OCI-LY3 (cell line): ENCODE measurements around the gene NDUFB1.

Experiments used
- H2AFZ ChIP-seq: fragments of 200-600, 300-600 bp; shearing (Covaris generic); 2 replicates; pipeline ENCODE4 v1.6.0; 2014; ENCODE audit warnings: antibody characterized with exemption, low read depth, low read length
- H3K27ac ChIP-seq: fragments of 200-600, 300-600 bp; sonication (generic); 2 replicates; pipeline ENCODE4 v1.5.1; 2014; ENCODE audit warnings: mild to moderate bottlenecking, low read length, moderate library complexity, mixed read lengths
- H3K27me3 ChIP-seq: fragments of 200-600, 300-600 bp; sonication (generic); 2 replicates; pipeline ENCODE4 v1.6.1; 2014; ENCODE audit warnings: low read depth, low read length, mixed read lengths
- H3K36me3 ChIP-seq: fragments of 200-600, 300-600 bp; sonication (generic); replicated peaks from 2 replicates; pipeline ENCODE3; 2014; ENCODE audit warnings: low read depth, low read length, mixed read lengths
- H3K4me1 ChIP-seq: fragments of 300-600, 200-600 bp; sonication (generic); 2 replicates; pipeline ENCODE4 v1.6.1; 2014; ENCODE audit warnings: low read length, mixed read lengths
- H3K4me2 ChIP-seq: fragments of 200-600, 300-600 bp; sonication (generic); 2 replicates; pipeline ENCODE4 v1.6.1; 2014; ENCODE audit warnings: low read length, mixed read lengths
- H3K4me3 ChIP-seq: fragments of 300-600, 200-600 bp; sonication (generic); 2 replicates; pipeline ENCODE4 v1.5.1; 2014; ENCODE audit warnings: antibody characterized with exemption, mild to moderate bottlenecking, low read length, moderate library complexity
- H3K79me2 ChIP-seq: fragments of 300-600, 200-600 bp; shearing (Covaris generic); 2 replicates; pipeline ENCODE4 v1.6.1; 2014; ENCODE audit warnings: mild to moderate bottlenecking, low read length, mixed read lengths
- H3K9ac ChIP-seq: fragments of 300-600, 200-600 bp; shearing (Covaris generic); 2 replicates; pipeline ENCODE4 v1.6.0; 2014; ENCODE audit warnings: mild to moderate bottlenecking, low read length, moderate library complexity
- H3K9me3 ChIP-seq: fragments of 200-600, 300-600 bp; shearing (Covaris generic); 2 replicates; pipeline ENCODE4 v1.6.1; 2014; ENCODE audit warnings: low read length, mixed read lengths; ENCODE audit not compliant: insufficient read depth
- H4K20me1 ChIP-seq: fragments of 200-600, 300-600 bp; sonication (generic); 2 replicates; pipeline ENCODE4 v1.6.1; 2016; ENCODE audit warnings: low read length, mixed read lengths; ENCODE audit not compliant: insufficient read depth
- EZH2phosphoT487 ChIP-seq: fragments of 200-600 bp; shearing (Covaris generic); IDR thresholded peaks from 2 replicates; pipeline ENCODE4 v1.6.1; 2018; ENCODE audit warnings: antibody characterized with exemption, mixed run types, low read depth
- TF ChIP-seq, protein P1 (sequence below): fragments of 200-600, 300-600 bp; sonication (generic); IDR thresholded peaks from 2 replicates; pipeline ENCODE4 v1.5.1; 2014; ENCODE audit warnings: antibody characterized with exemption, low read length, low read depth

NDUFB1 gene

DNA sequence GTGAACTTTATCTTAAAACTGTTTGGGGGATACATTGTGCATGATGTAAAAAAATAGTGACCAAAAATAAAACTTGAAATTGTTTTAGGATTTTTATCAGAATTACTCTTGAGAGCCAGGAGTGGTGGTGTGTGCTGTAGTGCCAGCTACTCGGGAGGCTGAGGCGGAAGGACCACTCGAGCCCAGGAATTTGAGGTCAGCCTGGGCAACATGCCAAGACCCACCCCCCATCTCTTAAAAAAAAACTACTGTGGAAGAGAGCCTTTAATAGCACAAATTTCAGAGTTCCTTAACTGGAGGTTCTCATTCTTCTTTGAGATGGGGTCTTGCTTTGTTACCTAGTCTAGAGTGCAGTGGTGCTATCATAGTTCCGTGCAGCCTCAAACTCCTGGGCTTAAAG is 21.8 kb upstream of the NDUFB1 start:
- no peaks in the 10 kb centered on the region for H3K4me1 ChIP-seq
- H2AFZ ChIP-seq = no peak overlapping the region
- no peak overlapping the region for H3K27ac ChIP-seq
- no peaks in the 10 kb centered on the region for H3K27me3 ChIP-seq
- H3K9me3 ChIP-seq = no peaks in the 10 kb centered on the region
- no peak overlapping the region for H3K4me2 ChIP-seq
- H3K4me3 ChIP-seq = no peak overlapping the region
- TF ChIP-seq, protein P1, sequence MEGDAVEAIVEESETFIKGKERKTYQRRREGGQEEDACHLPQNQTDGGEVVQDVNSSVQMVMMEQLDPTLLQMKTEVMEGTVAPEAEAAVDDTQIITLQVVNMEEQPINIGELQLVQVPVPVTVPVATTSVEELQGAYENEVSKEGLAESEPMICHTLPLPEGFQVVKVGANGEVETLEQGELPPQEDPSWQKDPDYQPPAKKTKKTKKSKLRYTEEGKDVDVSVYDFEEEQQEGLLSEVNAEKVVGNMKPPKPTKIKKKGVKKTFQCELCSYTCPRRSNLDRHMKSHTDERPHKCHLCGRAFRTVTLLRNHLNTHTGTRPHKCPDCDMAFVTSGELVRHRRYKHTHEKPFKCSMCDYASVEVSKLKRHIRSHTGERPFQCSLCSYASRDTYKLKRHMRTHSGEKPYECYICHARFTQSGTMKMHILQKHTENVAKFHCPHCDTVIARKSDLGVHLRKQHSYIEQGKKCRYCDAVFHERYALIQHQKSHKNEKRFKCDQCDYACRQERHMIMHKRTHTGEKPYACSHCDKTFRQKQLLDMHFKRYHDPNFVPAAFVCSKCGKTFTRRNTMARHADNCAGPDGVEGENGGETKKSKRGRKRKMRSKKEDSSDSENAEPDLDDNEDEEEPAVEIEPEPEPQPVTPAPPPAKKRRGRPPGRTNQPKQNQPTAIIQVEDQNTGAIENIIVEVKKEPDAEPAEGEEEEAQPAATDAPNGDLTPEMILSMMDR = no peak
- no peak for TF ChIP-seq EZH2phosphoT487
- no peak overlapping the region for H3K9ac ChIP-seq
- 0 out of 2 replicates have a peak, but pooled peaks cover 4% of the 10 kb centered on the region for H3K79me2 ChIP-seq
- H3K36me3 ChIP-seq = peaks cover 63% of the 10 kb centered on the region
- no peaks in the 10 kb centered on the region for H4K20me1 ChIP-seq

DNA sequence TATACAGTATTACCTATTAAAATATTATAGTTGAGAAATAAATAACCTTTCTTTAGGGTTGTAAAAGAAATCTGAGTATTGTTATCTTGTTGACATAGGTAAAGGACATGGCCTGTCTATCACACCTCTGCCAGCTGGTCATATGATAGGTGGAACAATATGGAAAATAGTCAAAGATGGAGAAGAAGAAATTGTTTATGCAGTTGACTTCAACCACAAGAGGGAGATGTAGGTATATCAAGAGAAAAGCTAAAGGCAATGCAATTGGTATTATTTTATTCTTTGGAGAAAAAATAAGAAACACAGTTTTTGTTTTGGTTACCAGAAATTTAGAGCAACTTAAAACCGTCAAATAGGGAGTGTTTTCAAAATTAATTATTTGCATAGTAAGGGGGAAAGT is 13.8 kb upstream of the NDUFB1 start:
- Histone ChIP-seq H3K9me3 (no peaks in the 10 kb centered on the region), H2AFZ (no peak overlapping the region), H3K27ac (no peak overlapping the region), H3K9ac (no peak overlapping the region), H3K79me2 (0 out of 2 replicates have a peak, but pooled peaks cover under 1% of the 10 kb centered on the region), H3K4me2 (no peak overlapping the region), H3K27me3 (no peaks in the 10 kb centered on the region), H3K4me1 (no peaks in the 10 kb centered on the region), H4K20me1 (no peaks in the 10 kb centered on the region), H3K36me3 (peaks cover 55% of the 10 kb centered on the region), H3K4me3 (no peak overlapping the region)
- no peak for TF ChIP-seq EZH2phosphoT487
- TF ChIP-seq, protein P1 = peak; percentile 70

DNA sequence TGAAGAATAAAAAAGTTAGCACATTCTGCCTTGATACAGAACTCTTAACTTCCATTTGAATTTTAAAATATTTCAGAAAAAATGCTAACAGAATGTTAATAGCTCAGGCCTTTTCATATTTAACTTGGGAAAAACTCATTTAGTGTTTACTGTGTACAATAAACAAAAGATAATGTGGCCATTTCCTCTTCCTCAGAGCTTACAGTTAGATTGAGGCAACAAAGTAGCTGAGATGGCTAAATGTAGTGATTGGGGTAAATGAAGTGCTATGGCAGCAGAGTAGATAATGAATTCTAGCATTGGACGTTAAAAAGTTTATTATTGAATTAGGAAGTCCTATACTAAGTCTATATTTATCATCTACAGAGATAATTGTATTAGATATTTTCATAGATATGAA is 12.9 kb upstream of the NDUFB1 start:
- Histone ChIP-seq H3K27ac (no peak overlapping the region), H3K79me2 (peaks cover 3% of the 10 kb centered on the region; the same call in 1 of the 2 replicates), H3K9ac (no peak overlapping the region), H3K9me3 (no peaks in the 10 kb centered on the region), H3K4me2 (no peak overlapping the region), H2AFZ (no peak overlapping the region), H3K36me3 (peaks cover 60% of the 10 kb centered on the region), H3K4me1 (no peaks in the 10 kb centered on the region), H3K4me3 (no peak overlapping the region), H4K20me1 (no peaks in the 10 kb centered on the region), H3K27me3 (no peaks in the 10 kb centered on the region)
- TF ChIP-seq EZH2phosphoT487 = no peak
- TF ChIP-seq, protein P1 = no peak

DNA sequence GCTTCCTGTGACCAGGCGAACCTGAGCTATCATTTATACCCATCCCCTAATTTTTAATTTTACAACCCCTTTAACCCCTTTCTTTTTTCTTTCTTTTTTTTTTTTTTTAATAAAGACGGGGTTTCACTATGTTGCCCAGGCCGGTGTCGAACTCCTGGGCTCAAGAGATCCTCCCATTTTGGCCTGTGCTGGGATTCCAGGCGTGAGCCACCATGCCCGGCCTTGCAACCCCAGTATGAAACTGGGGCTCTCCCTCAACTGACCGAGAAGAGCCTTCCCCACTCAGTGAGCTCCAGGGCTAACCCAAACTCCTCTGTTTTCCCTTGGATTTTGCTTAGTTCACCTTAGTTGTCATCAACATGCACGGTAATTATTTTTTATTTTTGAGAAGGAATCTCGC is 1.3 kb upstream of the NDUFB1 start:
- H3K9me3 ChIP-seq = no peaks in the 10 kb centered on the region
- H3K4me3 ChIP-seq = peak overlapping the region; percentile 91
- H3K9ac ChIP-seq = peak overlapping the region; percentile 81
- no peaks in the 10 kb centered on the region for H3K27me3 ChIP-seq
- H3K4me1 ChIP-seq = peaks cover 18% of the 10 kb centered on the region
- H3K27ac ChIP-seq = peak overlapping the region; percentile 53; the same call in 1 of the 2 replicates
- H3K79me2 ChIP-seq = peaks cover 60% of the 10 kb centered on the region
- no peak overlapping the region for H2AFZ ChIP-seq
- H3K4me2 ChIP-seq = peak overlapping the region; percentile 65
- no peaks in the 10 kb centered on the region for H4K20me1 ChIP-seq
- no peak for TF ChIP-seq EZH2phosphoT487
- TF ChIP-seq, protein P1 = no peak
- H3K36me3 ChIP-seq = peaks cover 25% of the 10 kb centered on the region
